ENCODE results near the gene NPAS3. TPM values are rescaled to one million over a fixed set of nuclear protein-coding genes. Genes with fewer than 3 reads are reported as not detected.

Gene NPAS3
- total RNA-seq (2021; fragmentation: NEBNext Ultra II Directional; extraction: Animal tissue kit (Norgen Biotek cat#: 25700)) (0.60 and 0.63 TPM in 2 replicates), polyA plus RNA-seq (2011; rRNA removed) (0.11 and 0.14 TPM in 2 replicates), polyA minus RNA-seq (2011; rRNA and poly(A)+ RNA removed) (0.98 and 1.0 TPM in 2 replicates)
- 0.17 TPM for polyA plus RNA-seq (2011; cell fraction: cytosol; rRNA removed)
- polyA plus RNA-seq (2011; cell fraction: nucleus; rRNA removed): 0.39 TPM
- polyA plus RNA-seq (2012, experiment 1 of 2): 0.29 to 0.50 TPM (median 0.40 TPM) in 4 replicates
- polyA plus RNA-seq (2012, experiment 2 of 2): 0.35 TPM
- polyA plus RNA-seq (2013, experiment 1 of 2): 0.36 TPM
- 0.46 TPM for polyA plus RNA-seq (2013, experiment 2 of 2)
- polyA minus RNA-seq (2011; cell fraction: cytosol; rRNA and poly(A)+ RNA removed): 2.7 TPM
- 3.1 TPM for polyA minus RNA-seq (2011; cell fraction: nucleus; rRNA and poly(A)+ RNA removed)
- long read RNA-seq, experiment 1: 0 reads
- long read RNA-seq, experiment 2: 0 reads

- no peaks in the 10 kb centered on the region for H3K9me3 ChIP-seq (ENCODE audit: insufficient read depth in 2 of 2, low read depth in 1 of 2, low read length in 1 of 2)
- peak within 1 kb of the TSS; percentile 40 to 75 (median 53) for H3K4me3 ChIP-seq (ENCODE audit: extremely low read depth in 1 of 4, insufficient read depth in 2 of 4, low read depth in 3 of 4, low read length in 4 of 4)
- H2BK20ac ChIP-seq (ENCODE audit: low read length): no peak within 1 kb of the TSS
- WGBS, 2 experiments (ENCODE audit: extremely low coverage in 1 of 2, insufficient coverage in 1 of 2, insufficient read length in 1 of 2, insufficient replicate concordance in 2 of 2, low coverage in 1 of 2, low lambda C conversion rate in 2 of 2, missing lambda C conversion rate in 1 of 2): no CpG with 5 or more reads among the region's 92 CpGs
- DNase-seq (ENCODE audit: low read depth in 1 of 2, low spot score in 2 of 2): no peak
- FAIRE-seq: no peak
- peaks cover 8 to 46% (median 37%) of the 10 kb centered on the region in 4 experiments for H3K27me3 ChIP-seq (replicated peaks in 1 of 4; ENCODE audit: control insufficient read depth in 3 of 4, extremely low read depth in 1 of 4, insufficient read depth in 3 of 4, low read length in 3 of 4)
- no peak within 1 kb of the TSS for H4K91ac ChIP-seq (replicated peaks; ENCODE audit: insufficient read length, low read length)
- H3K14ac ChIP-seq (ENCODE audit: insufficient read length): no peak within 1 kb of the TSS
- POLR2A ChIA-PET (ENCODE audit: partially characterized antibody): interaction anchor here (1.2 kb wide), 1 partner anchor 12 kb away, joined by 3 read pairs; no protein-coding TSS in a partner anchor
- TF ChIP-seq SAP30 (IDR thresholded peaks at IDR 0.05; ENCODE audit: insufficient read depth, insufficient replicate concordance, low read length): no peak
- peak; percentile 14 for TF ChIP-seq KDM4A (IDR thresholded peaks at IDR 0.05; ENCODE audit: low read depth, low read length, severe bottlenecking)
- peaks cover 0 to 4% of the 10 kb centered on the region in 2 experiments for H4K20me1 ChIP-seq (replicated peaks in 1 of 2; ENCODE audit: control insufficient read depth in 1 of 2, insufficient read depth in 2 of 2, low read length in 2 of 2)
- 0 out of 2 replicates have a peak within 1 kb of the TSS, but pooled peaks have one; percentile 25 for H4K8ac ChIP-seq (ENCODE audit: extremely low read depth, insufficient read depth, low read length)
- no peaks in the 10 kb centered on the region for H3K79me2 ChIP-seq (ENCODE audit: control insufficient read depth in 1 of 2, insufficient read depth in 2 of 2, low read length in 2 of 2)
- H3K23ac ChIP-seq (ENCODE audit: insufficient read length): no peak within 1 kb of the TSS
- H3K56ac ChIP-seq (replicated peaks; ENCODE audit: insufficient read length, low read depth, low read length): no peak within 1 kb of the TSS
- no peak within 1 kb of the TSS for H2AK5ac ChIP-seq (ENCODE audit: low read depth, low read length)
- no peak within 1 kb of the TSS for H2AFZ ChIP-seq (ENCODE audit: low read length)
- no peak within 1 kb of the TSS for H4K5ac ChIP-seq (ENCODE audit: insufficient read length, low read depth, low read length)
- peaks cover 19% of the 10 kb centered on the region for H3K23me2 ChIP-seq (ENCODE audit: low read depth, low read length)
- H3K36me3 ChIP-seq (ENCODE audit: control insufficient read depth in 2 of 4, insufficient read depth in 4 of 4, low read length in 3 of 4): no peaks in the 10 kb centered on the region
- peak within 1 kb of the TSS; percentile 79 to 87 for H3K4me2 ChIP-seq (ENCODE audit: insufficient read depth in 1 of 2, low read depth in 2 of 2, low read length in 2 of 2)
- H2BK15ac ChIP-seq (ENCODE audit: low read length): no peak within 1 kb of the TSS
- H3K9ac ChIP-seq (replicated peaks in 1 of 4; ENCODE audit: extremely low read depth in 1 of 4, low read depth in 3 of 4, low read length in 3 of 4): peak within 1 kb of the TSS in 3 of 4 experiments; percentile 42 to 79 (median 61); a peak in 3 of 7 replicates
- no peak within 1 kb of the TSS for H2BK5ac ChIP-seq (ENCODE audit: low read depth, low read length)
- CTCF ChIA-PET (ENCODE audit: partially characterized antibody): interaction anchor here (0.6 kb wide), 3 partner anchors 14 to 1368 kb away, joined by 3 read pairs; no protein-coding TSS in a partner anchor
- peak within 1 kb of the TSS; percentile 32; the same call in 1 of the 2 replicates for H3K18ac ChIP-seq (ENCODE audit: extremely low read depth, low read length)
- peaks cover 3 to 16% (median 11%) of the 10 kb centered on the region in 4 experiments; a peak in 6 of 7 replicates for H3K4me1 ChIP-seq (replicated peaks in 1 of 4; ENCODE audit: control insufficient read depth in 3 of 4, insufficient read depth in 4 of 4, low read length in 3 of 4)
- no peak within 1 kb of the TSS for H2BK12ac ChIP-seq (ENCODE audit: low read depth, low read length)
- no peak within 1 kb of the TSS for H3K27ac ChIP-seq (ENCODE audit: low read depth, low read length)
- no peaks in the 10 kb centered on the region for H3K79me1 ChIP-seq (ENCODE audit: low read depth, low read length)
- H2BK120ac ChIP-seq (replicated peaks; ENCODE audit: low read depth, low read length): no peak within 1 kb of the TSS
- H3K4ac ChIP-seq (replicated peaks; ENCODE audit: insufficient read length, low read depth, low read length): no peak within 1 kb of the TSS
Measured at GRCh38 chr14:32938719-32939253, at the start of gene NPAS3. NPAS3 (plus strand) TSS chr14:32938879.

All from H1 (cell line).